K562 (cell line): ENCODE data around the gene FKBP15. TPM values are rescaled to one million over a fixed set of nuclear protein-coding genes. Genes with fewer than 3 reads are reported as not detected.

ENCODE experiments used
- ATAC-seq: fragments of 200-7000 bp; cut with Tn5 transposase; 3 replicates; pipeline ENCODE4 v1.9.1; 2020; ENCODE audit warnings: moderate library complexity
- BruUV-seq: library from RNA; stranded (reverse); fragments of 400-500 nt; replicated peaks from 2 replicates; lab custom pipeline; 2021; lab: Mats Ljungman, UMichigan
- CTCF ChIA-PET: fragments of 300-600 bp; formaldehyde crosslinking; extraction: SDS; loops from one replicate; lab custom pipeline; 2021; ENCODE audit warnings: low intra/inter-chr PET ratio; lab: Yijun Ruan, JAX
- POLR2A ChIA-PET: fragments of 300-600, 350-650 bp; sonication (Branson Sonifier 250); formaldehyde crosslinking; extraction: SDS; loops from one replicate; lab custom pipeline; 2021; ENCODE audit warnings: antibody characterized with exemption, inconsistent platforms; lab: Yijun Ruan, JAX
- DNase-seq, 4 experiments: peaks; one replicate each; pipeline versions ENCODE4 v3.0.0 to v3.0.0-alpha.2; 2011 to 2018; ENCODE audit warnings: low spot score in 3 of 4, mixed read lengths in 3 of 4; ENCODE audit errors: extremely low read depth in 1 of 4
- FAIRE-seq: peaks from 2 replicates; lab custom pipeline; 2011; peaks lifted over from hg19 to GRCh38; lab: Jason Lieb, UNC
- H2AFZ ChIP-seq: 2 replicates; pipeline ENCODE4 v1.6.0; 2011; ENCODE audit warnings: low read depth, low read length, control low read depth, inconsistent platforms
- H3K27ac ChIP-seq: fragments of 200-600 bp; 3 replicates; pipeline ENCODE4 v1.8.0; 2011; ENCODE audit warnings: low read depth, mild to moderate bottlenecking, control low read depth, inconsistent platforms, low read length, moderate library complexity, mixed read lengths; ENCODE audit errors: extremely low read depth
- H3K27me3 ChIP-seq, 2 experiments: fragments of 300-600 bp in 1 of 2; 2 replicates in 1 of 2; 3 replicates in 1 of 2; pipeline versions ENCODE4 v1.6.0 to v1.8.0; 2011; ENCODE audit warnings: inconsistent platforms in 2 of 2, low read length in 2 of 2, mild to moderate bottlenecking in 1 of 2, mixed read lengths in 1 of 2, moderate library complexity in 1 of 2; ENCODE audit not compliant: control insufficient read depth in 2 of 2, insufficient read depth in 2 of 2
- H3K36me3 ChIP-seq: fragments of 300-600 bp; 3 replicates; pipeline ENCODE4 v1.8.0; 2011; ENCODE audit warnings: mild to moderate bottlenecking, low read length, inconsistent platforms; ENCODE audit not compliant: control insufficient read depth, insufficient read depth
- H3K4me1 ChIP-seq, 2 experiments: fragments of 200-600 bp in 1 of 2; replicated peaks in 1 of 2; 2 replicates in 1 of 2; 3 replicates in 1 of 2; pipeline versions ENCODE4 v1.5.1 to v1.8.0; 2011; ENCODE audit warnings: inconsistent platforms in 2 of 2, low read length in 2 of 2, mild to moderate bottlenecking in 1 of 2, mixed read lengths in 1 of 2, moderate library complexity in 1 of 2; ENCODE audit not compliant: control insufficient read depth in 2 of 2, insufficient read depth in 2 of 2
- H3K4me2 ChIP-seq: 2 replicates; pipeline ENCODE4 v1.6.1; 2011; ENCODE audit warnings: low read length, control low read depth, inconsistent platforms, mixed read lengths; ENCODE audit not compliant: insufficient read depth
- H3K4me3 ChIP-seq: fragments of 200-600 bp; sonication (generic), shearing (Covaris generic); 2 replicates; pipeline ENCODE4 v1.5.1; 2016; ENCODE audit warnings: control low read depth, inconsistent platforms
- H3K79me2 ChIP-seq: fragments of 200-600 bp; 3 replicates; pipeline ENCODE4 v1.8.0; 2011; ENCODE audit warnings: low read length, inconsistent platforms; ENCODE audit not compliant: control insufficient read depth, insufficient read depth
- H3K9ac ChIP-seq, 2 experiments: 2 replicates each; pipeline versions ENCODE4 v1.6.0 to v1.6.1; 2011; ENCODE audit warnings: low read depth in 2 of 2, low read length in 2 of 2, control low read depth in 1 of 2, inconsistent platforms in 1 of 2, mild to moderate bottlenecking in 1 of 2, mixed read lengths in 1 of 2; ENCODE audit not compliant: insufficient read depth in 1 of 2
- H3K9me1 ChIP-seq: one replicate; pipeline ENCODE4 v1.6.0; 2011; ENCODE audit warnings: inconsistent platforms, mild to moderate bottlenecking, low read length, moderate library complexity; ENCODE audit not compliant: control insufficient read depth, insufficient read depth
- H3K9me3 ChIP-seq: replicated peaks from 2 replicates; pipeline ENCODE4 v1.5.1; 2011; ENCODE audit warnings: low read depth, low read length, inconsistent platforms; ENCODE audit not compliant: control insufficient read depth, insufficient read depth
- H4K20me1 ChIP-seq: replicated peaks from 2 replicates; pipeline ENCODE4 v1.6.1; 2011; ENCODE audit warnings: low read length, inconsistent platforms, mixed read lengths; ENCODE audit not compliant: control insufficient read depth, insufficient read depth
- CBX5 ChIP-seq: IDR thresholded peaks from 2 replicates; pipeline ENCODE4 v1.6.1; 2014; ENCODE audit warnings: low read depth, borderline replicate concordance
- ZNF274 ChIP-seq: IDR thresholded peaks from 2 replicates; pipeline ENCODE4 v1.6.1; 2011; ENCODE audit warnings: low read depth, mild to moderate bottlenecking, low read length, moderate library complexity, borderline replicate concordance
- ZNF436 ChIP-seq: fragments of 250-450, 450-650 bp; sonication (Bioruptor Pico); formaldehyde crosslinking; IDR thresholded peaks from 2 replicates; pipeline ENCODE4 v1.7.0; 2020; ENCODE audit warnings: mild to moderate bottlenecking
- WGBS: fragments of 100-300 bp; shearing (Covaris generic); methylation state at CpG from one replicate; pipeline ENCODE4 v1.1.6; 2016; ENCODE audit warnings: low coverage, mixed read lengths; ENCODE audit not compliant: insufficient coverage; ENCODE audit errors: missing lambda C conversion rate; 5-methylcytosine and 5-hydroxymethylcytosine counted together
- in situ Hi-C: fragments of 300-500 bp; cut with MboI; formaldehyde crosslinking; loops from 4 replicates; pipeline ENCODE4 v1.15.0; 2018; ENCODE audit warnings: inconsistent platforms, mixed read lengths
- intact Hi-C: fragments of 100-400 bp; cut with micrococcal nuclease; formaldehyde crosslinking; loops from 2 replicates; pipeline ENCODE4 v1.14.2; 2022
- polyA plus RNA-seq, 8 experiments: library from polyadenylated mRNA; depleted of rRNA in 4 of 8; stranded (reverse) in 5 of 8; unstranded in 3 of 8; fragments of >200 nt; fragmentation: Nextera tagmentation in 2 of 8; fragmentation: Illumina TruSeq in 1 of 8; extraction: Ambion mirVana in 2 of 8; extraction: Trizol in 1 of 8; gene quantifications; 2 replicates each; pipeline versions ENCODE4 v1.2.1 to v1.2.3, GENCODE V29; 2011 to 2014; ENCODE audit warnings: inconsistent platforms in 1 of 8, missing spikeins in 1 of 8
- total RNA-seq, 7 experiments: library from RNA; depleted of rRNA in 6 of 7; stranded (reverse); fragments of >200 nt in 6 of 7; fragmentation: Illumina TruSeq in 2 of 7; extraction: Trizol in 2 of 7; gene quantifications; 2 replicates each; pipeline versions ENCODE4 v1.2.1 to v1.2.3, GENCODE V29; 2011 to 2021; ENCODE audit warnings: low replicate concordance in 1 of 7
- TF ChIP-seq, protein P1 (sequence below), 2 experiments: fragments of 150-350 bp in 1 of 2; IDR thresholded peaks; 2 replicates each; pipeline ENCODE4 v1.6.1; 2012 to 2016; ENCODE audit warnings: low read depth in 2 of 2, low read length in 2 of 2, mild to moderate bottlenecking in 1 of 2, moderate library complexity in 1 of 2

The FKBP15 gene
- total and polyA plus RNA-seq, 9 of the 15 experiments (the other 6 are each of a cell fraction or from before 2014, with no cell fraction given) = 8.7 to 38.0 (median 18.9) TPM

DNA sequence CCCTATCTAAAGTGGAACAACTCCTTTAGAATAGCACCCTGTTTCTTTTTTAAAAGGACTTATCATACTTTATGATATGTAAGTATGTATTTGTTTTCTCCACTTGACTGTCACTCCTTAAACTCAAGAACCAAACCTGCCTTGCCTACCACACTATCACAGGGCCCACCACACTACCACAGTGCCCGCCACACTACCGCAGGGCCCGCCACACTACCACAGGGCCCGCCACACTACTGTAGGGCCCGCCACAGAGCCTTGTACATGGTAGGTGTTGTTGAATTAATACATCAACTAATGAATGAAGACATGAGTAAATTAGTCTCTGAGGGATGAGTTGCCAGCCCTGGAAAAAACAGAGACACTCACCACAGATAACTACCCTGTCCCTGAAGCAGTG lies 52.3 kb downstream of the FKBP15 start:
- intact Hi-C loops (no loop called here), in situ Hi-C loops (no loop called here)
- Histone ChIP-seq H3K9me1 (no peaks in the 10 kb centered on the region), H4K20me1 (no peaks in the 10 kb centered on the region), H3K9me3 (no peaks in the 10 kb centered on the region), H3K4me1 (no peaks in the 10 kb centered on the region), H3K9ac (no peak overlapping the region), H2AFZ (no peak overlapping the region), H3K27me3 (no peaks in the 10 kb centered on the region), H3K4me3 (no peak overlapping the region), H3K27ac (no peak overlapping the region), H3K4me2 (no peak overlapping the region), H3K36me3 (peaks cover 89% of the 10 kb centered on the region), H3K79me2 (no peaks in the 10 kb centered on the region)
- no peak for FAIRE-seq
- CTCF ChIA-PET = no interaction called here
- BruUV-seq = no TSS peak
- POLR2A ChIA-PET = no interaction called here
- WGBS = 98% methylated on average over 5 of the region's 5 CpGs
- ATAC-seq = no peak
- no peak for DNase-seq
- TF ChIP-seq, protein P1, sequence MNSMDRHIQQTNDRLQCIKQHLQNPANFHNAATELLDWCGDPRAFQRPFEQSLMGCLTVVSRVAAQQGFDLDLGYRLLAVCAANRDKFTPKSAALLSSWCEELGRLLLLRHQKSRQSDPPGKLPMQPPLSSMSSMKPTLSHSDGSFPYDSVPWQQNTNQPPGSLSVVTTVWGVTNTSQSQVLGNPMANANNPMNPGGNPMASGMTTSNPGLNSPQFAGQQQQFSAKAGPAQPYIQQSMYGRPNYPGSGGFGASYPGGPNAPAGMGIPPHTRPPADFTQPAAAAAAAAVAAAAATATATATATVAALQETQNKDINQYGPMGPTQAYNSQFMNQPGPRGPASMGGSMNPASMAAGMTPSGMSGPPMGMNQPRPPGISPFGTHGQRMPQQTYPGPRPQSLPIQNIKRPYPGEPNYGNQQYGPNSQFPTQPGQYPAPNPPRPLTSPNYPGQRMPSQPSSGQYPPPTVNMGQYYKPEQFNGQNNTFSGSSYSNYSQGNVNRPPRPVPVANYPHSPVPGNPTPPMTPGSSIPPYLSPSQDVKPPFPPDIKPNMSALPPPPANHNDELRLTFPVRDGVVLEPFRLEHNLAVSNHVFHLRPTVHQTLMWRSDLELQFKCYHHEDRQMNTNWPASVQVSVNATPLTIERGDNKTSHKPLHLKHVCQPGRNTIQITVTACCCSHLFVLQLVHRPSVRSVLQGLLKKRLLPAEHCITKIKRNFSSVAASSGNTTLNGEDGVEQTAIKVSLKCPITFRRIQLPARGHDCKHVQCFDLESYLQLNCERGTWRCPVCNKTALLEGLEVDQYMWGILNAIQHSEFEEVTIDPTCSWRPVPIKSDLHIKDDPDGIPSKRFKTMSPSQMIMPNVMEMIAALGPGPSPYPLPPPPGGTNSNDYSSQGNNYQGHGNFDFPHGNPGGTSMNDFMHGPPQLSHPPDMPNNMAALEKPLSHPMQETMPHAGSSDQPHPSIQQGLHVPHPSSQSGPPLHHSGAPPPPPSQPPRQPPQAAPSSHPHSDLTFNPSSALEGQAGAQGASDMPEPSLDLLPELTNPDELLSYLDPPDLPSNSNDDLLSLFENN (IDR thresholded peaks at IDR 0.05; ENCODE audit: low read depth in 2 of 2, low read length in 2 of 2) = no peak
- TF ChIP-seq CBX5 (no peak), ZNF274 (no peak), ZNF436 (CRISPR knock-in tag) (no peak)
